GM21381 (cell line): ENCODE measurements around the gene TERB2.
"Not testable (repeated sequence)": the region's sequence is repeated elsewhere in the genome, so short reads cannot be mapped to it uniquely, and the experiment has no call there.

Experiments used
- ATAC-seq: cut with Tn5 transposase; IDR thresholded peaks from one replicate; pipeline ENCODE4 v1.9.1; 2021; ENCODE audit warnings: mild to moderate bottlenecking, moderate library complexity; ENCODE audit not compliant: unreplicated experiment

Gene TERB2

GRCh38 chr15:45001180-45001579 is 44.7 kb downstream of the TERB2 start:
- not testable (repeated sequence) for ATAC-seq

DNA sequence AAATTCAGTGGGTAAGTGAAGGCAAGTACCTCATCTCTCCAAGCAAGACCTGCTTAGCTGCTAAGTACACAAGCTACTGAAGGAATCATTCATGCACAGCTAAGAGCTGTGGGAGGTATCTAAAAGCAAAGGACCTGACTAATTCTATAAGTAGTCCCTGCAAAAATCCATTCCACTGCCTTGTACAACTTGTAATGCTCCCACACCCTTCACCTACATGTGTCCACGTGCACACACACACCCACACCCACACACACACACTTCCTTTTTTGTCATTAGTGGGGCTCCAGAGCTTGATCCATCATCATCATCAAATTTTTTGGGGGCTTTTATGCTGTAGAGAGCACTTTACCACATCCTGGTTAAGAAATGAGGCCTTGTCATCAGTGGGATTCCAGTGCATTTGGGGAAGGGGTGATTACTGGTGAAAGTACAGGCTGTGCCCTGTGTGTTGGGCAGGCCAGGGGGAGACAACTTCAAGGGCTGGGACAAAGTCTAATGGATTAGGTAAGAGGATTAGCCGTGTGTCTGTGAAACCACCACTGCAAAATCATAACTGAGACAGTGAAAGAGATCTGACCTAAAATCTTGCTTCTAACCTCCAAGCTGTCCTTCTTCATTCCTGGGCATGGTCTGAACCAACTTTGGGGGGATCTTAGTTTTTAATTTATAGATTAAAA is 47.4 kb downstream of the TERB2 start:
- not testable (repeated sequence) for ATAC-seq

DNA sequence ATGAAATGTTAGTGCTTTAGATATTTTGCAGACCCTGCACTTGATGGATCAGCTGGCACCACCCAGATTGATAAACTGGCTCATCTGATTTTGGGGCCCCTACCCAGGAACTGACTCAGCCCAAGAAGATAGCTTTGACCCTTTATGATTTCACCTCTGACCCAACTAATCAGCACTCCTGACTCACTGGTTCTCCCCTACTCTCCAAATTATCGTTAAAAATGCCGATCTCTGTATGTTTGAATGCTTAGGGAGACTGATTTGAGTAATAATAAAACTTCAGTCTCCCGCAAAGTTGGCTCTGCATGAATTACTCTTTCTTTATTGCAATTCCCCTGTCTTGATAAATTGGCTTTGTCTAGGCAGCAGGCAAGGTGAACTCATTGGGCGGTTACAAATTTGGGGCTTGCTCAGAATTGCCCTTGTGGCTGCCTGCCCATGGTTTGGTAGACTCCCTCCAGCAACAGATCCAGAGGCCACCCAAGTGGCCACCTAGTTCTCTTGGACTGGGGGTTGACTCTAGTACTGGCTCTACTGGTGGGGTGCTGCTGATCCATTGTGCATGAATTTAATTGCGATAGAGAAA is 48.2 kb downstream of the TERB2 start:
- ATAC-seq = not testable (repeated sequence)

- no peak for ATAC-seq
These were observed 52.6 kb downstream of the TERB2 start for GRCh38 chr15:45009046-45009445.

DNA sequence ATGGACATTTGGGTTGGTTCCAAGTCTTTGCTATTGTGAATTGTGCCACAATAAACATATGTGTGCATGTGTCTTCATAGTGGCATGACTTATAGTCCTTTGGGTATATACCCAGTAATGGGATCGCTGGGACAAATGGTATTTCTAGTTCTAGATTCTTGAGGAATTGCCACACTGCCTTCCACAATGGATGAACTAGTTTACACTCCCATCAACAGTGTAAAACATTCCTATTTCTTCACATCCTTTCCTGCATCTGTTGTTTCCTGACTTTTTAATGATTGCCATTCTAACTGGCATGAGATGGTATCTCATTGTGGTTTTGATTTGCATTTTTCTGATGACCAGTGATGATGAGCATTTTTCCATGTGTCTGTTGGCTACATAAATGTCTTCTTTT is 58.6 kb downstream of the TERB2 start:
- ATAC-seq = not testable (repeated sequence)

DNA sequence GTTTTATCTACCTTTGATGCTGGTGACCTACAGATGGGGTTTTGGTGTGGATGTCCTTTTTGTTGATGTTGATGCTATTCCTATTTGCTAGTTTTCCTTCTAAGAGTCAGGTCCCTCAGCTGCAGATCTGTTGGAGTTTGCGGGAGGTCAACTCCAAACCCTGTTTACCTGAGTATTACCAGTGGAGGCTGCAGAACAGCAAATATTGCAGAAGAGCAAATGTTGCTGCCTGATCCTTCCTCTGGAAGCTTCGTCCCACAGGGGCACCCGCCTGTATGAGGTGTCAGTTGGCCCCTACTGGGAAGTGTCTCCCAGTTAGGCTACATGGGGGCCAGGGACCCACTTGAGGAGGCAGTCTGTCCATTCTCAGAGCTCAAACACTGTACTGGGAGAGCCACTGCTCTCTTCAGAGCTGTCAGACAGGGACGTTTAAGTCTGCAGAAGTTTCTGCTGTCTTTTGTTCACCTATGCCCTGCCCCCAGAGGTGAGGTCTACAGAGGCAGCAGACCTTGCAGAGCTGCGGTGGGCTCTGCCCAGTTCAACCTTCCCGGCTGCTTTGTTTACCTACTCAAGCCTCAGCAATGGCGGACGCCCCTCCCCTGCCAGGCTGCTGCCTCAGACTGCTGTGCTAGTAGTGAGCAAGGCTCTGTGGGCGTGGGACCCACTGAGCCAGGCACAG is 63.9 kb downstream of the TERB2 start:
- not testable (repeated sequence) for ATAC-seq

DNA sequence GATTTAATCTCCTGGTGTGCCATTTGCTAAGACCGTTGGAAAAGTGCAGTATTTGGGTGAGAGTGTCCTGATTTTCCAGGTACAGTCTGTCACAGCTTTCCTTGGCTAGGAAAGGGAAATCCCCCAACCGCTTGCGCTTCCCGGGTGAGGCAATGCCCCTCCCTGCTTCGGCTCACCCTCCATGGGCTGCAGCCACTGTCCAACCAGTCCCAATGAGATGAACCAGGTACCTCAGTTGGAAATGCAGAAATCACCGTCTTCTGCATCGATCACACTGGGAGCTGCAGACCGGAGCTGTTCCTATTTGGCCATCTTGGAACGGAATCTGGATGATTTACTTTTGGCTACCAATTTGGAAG is 64.4 kb downstream of the TERB2 start:
- not testable (repeated sequence) for ATAC-seq

- ATAC-seq = no peak
These were observed 64.9 kb downstream of the TERB2 start for GRCh38 chr15:45021348-45021747.

GRCh38 chr15:45022871-45023658 is 66.6 kb downstream of the TERB2 start, which contains the start of gene SORD:
TSS of gene SORD (plus strand) at chr15:45023195. CDS start at chr15:45023284, 89 bp downstream.
- ATAC-seq = peak; percentile 93

DNA sequence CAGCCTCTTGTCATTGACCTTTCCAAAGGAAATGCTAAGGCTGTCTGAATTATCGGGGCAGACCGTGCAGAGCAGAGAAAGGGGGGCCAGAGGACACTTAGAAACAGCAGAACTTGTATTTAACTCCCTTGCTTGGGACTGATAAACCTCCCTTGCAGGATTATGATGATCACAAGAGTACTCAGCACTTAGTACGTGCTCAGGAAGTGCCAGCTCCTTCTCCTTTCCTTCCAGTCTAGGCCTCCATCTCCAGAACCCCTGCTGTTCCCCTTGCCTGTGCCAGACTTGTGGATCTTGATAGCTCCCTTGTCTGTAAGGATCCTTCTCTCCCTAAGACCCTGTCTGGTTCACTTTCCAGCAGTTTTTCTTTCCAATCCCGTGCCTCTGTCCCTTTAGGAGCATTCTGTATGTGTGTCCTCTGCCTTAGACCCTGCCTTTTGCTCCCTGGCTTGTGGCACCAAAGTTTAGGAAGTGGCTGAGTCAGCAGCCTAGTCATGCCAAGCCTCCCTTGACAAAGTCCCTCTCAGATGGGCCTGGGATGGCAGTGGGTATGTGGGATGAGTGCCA is 67.3 kb downstream of the TERB2 start:
- ATAC-seq = no peak

GRCh38 chr15:45024649-45025048 is 68.2 kb downstream of the TERB2 start:
- ATAC-seq = not testable (repeated sequence)

DNA sequence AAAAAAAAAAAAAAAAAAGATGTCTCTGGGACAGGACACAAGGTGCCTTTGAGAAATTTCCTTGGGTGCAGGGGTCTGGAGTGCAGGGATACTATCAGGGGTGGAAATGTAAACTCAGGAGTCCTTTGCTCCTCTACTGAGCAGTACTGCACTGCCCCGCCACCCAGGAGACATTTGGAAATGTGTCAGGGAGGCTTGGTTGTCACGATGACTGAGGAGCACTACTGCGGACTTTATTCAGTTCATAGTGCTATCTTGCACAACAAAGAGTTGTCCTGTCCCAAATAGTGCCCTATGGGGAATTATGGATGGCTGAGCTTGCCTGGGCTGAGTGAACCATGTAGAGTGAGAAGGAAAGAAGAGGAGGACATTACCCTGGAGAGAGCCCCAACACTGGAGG is 69.1 kb downstream of the TERB2 start:
- not testable (repeated sequence) for ATAC-seq

DNA sequence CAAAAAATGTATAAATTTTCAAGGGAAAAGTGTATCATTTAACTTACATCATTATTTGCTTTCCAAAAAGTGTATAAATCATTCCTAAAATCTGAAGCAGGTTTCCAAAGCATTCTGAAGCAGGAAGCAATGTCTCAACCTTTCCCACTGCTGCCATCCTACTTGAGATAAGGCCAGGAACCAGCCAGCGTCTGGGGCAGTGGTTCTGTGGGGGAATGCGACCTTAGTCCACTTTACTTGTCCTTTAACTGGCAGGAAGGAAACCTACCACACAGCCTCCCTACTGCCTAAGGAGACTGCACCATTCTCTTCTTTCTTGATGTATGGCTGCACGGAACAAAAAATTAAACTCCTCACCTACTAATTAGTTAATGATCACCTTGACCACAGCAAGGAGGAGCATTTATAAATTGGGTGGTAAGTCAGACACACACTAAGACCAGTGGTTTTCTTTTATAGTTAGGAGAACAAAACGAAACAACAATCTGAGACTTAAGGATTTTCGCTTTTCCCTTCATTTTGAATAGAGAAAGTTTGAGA is 70.2 kb downstream of the TERB2 start:
- no peak for ATAC-seq

- no peak for ATAC-seq
These were observed 70.7 kb downstream of the TERB2 start for GRCh38 chr15:45027220-45027619.
